Stomach (tissue), 4 donors: ENCODE measurements around the gene CYTH1.

ENCODE experiments used
- CTCF ChIP-seq, 7 experiments: fragments of 450-650 bp in 4 of 7; fragments of 200-600 bp in 3 of 7; sonication (generic) in 3 of 7; IDR thresholded peaks; one replicate each; pipeline ENCODE4 v1.5.1; 2016 to 2019; ENCODE audit warnings: antibody characterized with exemption in 7 of 7, control low read depth in 2 of 7, mild to moderate bottlenecking in 1 of 7
- EP300 ChIP-seq: sonication (generic); formaldehyde crosslinking; IDR thresholded peaks from one replicate; pipeline ENCODE4 v1.6.1; 2017; ENCODE audit warnings: antibody characterized with exemption
- POLR2A ChIP-seq, 4 donors: fragments of 450-650 bp; IDR thresholded peaks; one replicate each; pipeline ENCODE4 v1.6.1; 2016; ENCODE audit warnings: antibody characterized with exemption in 4 of 4, control low read depth in 2 of 4, mild to moderate bottlenecking in 1 of 4, moderate library complexity in 1 of 4
- POLR2AphosphoS5 ChIP-seq, 3 donors: sonication (generic); formaldehyde crosslinking; IDR thresholded peaks; one replicate each; pipeline ENCODE4 v1.6.1; 2016; ENCODE audit warnings: antibody characterized with exemption in 3 of 3

- TF ChIP-seq POLR2A (IDR thresholded peaks at IDR 0.05) (no peak), CTCF (IDR thresholded peaks at IDR 0.05) (no peak), POLR2AphosphoS5 (IDR thresholded peaks at IDR 0.05) (no peak), EP300 (no peak)
Observed at GRCh38 chr17:78826836-78827509, 44.9 kb upstream of the CYTH1 start.
